22Rv1 (cell line): ENCODE results near the gene TCF12.

ENCODE experiments used
- CTCF ChIP-seq: fragments of 450-650 bp; IDR thresholded peaks from 2 replicates; pipeline ENCODE4 v1.5.1; 2017; ENCODE audit warnings: mild to moderate bottlenecking
- ZFX ChIP-seq: fragments of 450-650 bp; IDR thresholded peaks from 2 replicates; pipeline ENCODE4 v1.6.1; 2017; ENCODE audit warnings: antibody characterized with exemption, borderline replicate concordance

GRCh38 chr15:56963126-56963525 lies 44.7 kb downstream of the TCF12 start:
- TF ChIP-seq CTCF: no peak
- TF ChIP-seq ZFX: no peak
